IMR-90 (cell line): Measurements from ENCODE around the gene MON2. TPM values are rescaled to one million over a fixed set of nuclear protein-coding genes. Genes with fewer than 3 reads are reported as not detected.
A peak's percentile ranks its signal among the peaks of the same experiment; 100 is the strongest.

Source experiments
- ATAC-seq: fragments of 200-7000 bp; cut with Tn5 transposase; 2 replicates; pipeline ENCODE4 v1.9.1; 2020; ENCODE audit warnings: low read depth, mild to moderate bottlenecking, moderate library complexity
- BruUV-seq: library from RNA; stranded (reverse); fragments of 400-500 nt; replicated peaks from 2 replicates; lab custom pipeline; 2021; lab: Mats Ljungman, UMichigan
- CTCF ChIA-PET: fragments of 300-600 bp; formaldehyde crosslinking; extraction: SDS; loops from one replicate; lab custom pipeline; 2021; ENCODE audit warnings: antibody characterized with exemption; lab: Yijun Ruan, JAX
- POLR2A ChIA-PET: fragments of 300-600 bp; sonication (Branson Sonifier 250); formaldehyde crosslinking; loops from one replicate; lab custom pipeline; 2022; ENCODE audit warnings: antibody characterized with exemption; ENCODE audit not compliant: unreplicated experiment; lab: Charles Lee
- DNase-seq: peaks from one replicate; pipeline ENCODE4 v3.0.0; 2013
- H2AFZ ChIP-seq: replicated peaks from 2 replicates; pipeline ENCODE3; 2013; ENCODE audit warnings: low read length, mild to moderate bottlenecking; ENCODE audit not compliant: poor library complexity
- H2AK5ac ChIP-seq: 2 replicates; pipeline ENCODE4 v1.6.1; 2013; ENCODE audit warnings: low read depth, low read length, inconsistent platforms
- H2AK9ac ChIP-seq: replicated peaks from 2 replicates; pipeline ENCODE3; 2013; ENCODE audit warnings: mild to moderate bottlenecking, low read depth, low read length, moderate library complexity; ENCODE audit not compliant: poor library complexity
- H2BK120ac ChIP-seq: 2 replicates; pipeline ENCODE4 v1.6.1; 2013; ENCODE audit warnings: low read depth, low read length, inconsistent platforms
- H2BK15ac ChIP-seq: 3 replicates; pipeline ENCODE4 v1.6.1; 2013; ENCODE audit warnings: low read depth, low read length, inconsistent platforms
- H2BK20ac ChIP-seq: 2 replicates; pipeline ENCODE4 v1.6.1; 2013; ENCODE audit warnings: low read depth, mild to moderate bottlenecking, inconsistent platforms, low read length, moderate library complexity
- H2BK5ac ChIP-seq: 2 replicates; pipeline ENCODE4 v1.6.1; 2013; ENCODE audit warnings: mild to moderate bottlenecking, low read depth, low read length, inconsistent platforms; ENCODE audit not compliant: poor library complexity, severe bottlenecking
- H3K14ac ChIP-seq: replicated peaks from 2 replicates; pipeline ENCODE4 v1.6.1; 2013; ENCODE audit warnings: low read depth, low read length, inconsistent platforms
- H3K18ac ChIP-seq: 2 replicates; pipeline ENCODE4 v1.6.1; 2013; ENCODE audit warnings: low read depth, low read length, control low read depth
- H3K23ac ChIP-seq: 2 replicates; pipeline ENCODE4 v1.6.1; 2013; ENCODE audit warnings: low read depth, low read length, inconsistent platforms
- H3K27ac ChIP-seq: 2 replicates; pipeline ENCODE4 v1.5.1; 2013; ENCODE audit warnings: mild to moderate bottlenecking, control low read depth, low read length; ENCODE audit not compliant: insufficient read depth
- H3K27me3 ChIP-seq: 2 replicates; pipeline ENCODE4 v1.6.1; 2013; ENCODE audit warnings: low read length; ENCODE audit not compliant: control insufficient read depth, insufficient read depth
- H3K36me3 ChIP-seq: 2 replicates; pipeline ENCODE4 v1.6.1; 2013; ENCODE audit warnings: low read length, mixed read lengths; ENCODE audit not compliant: control insufficient read depth, insufficient read depth
- H3K4ac ChIP-seq: 2 replicates; pipeline ENCODE4 v1.6.1; 2013; ENCODE audit warnings: low read depth, low read length, inconsistent platforms
- H3K4me1 ChIP-seq: 2 replicates; pipeline ENCODE4 v1.6.1; 2013; ENCODE audit warnings: low read length, mixed read lengths; ENCODE audit not compliant: control insufficient read depth, insufficient read depth
- H3K4me2 ChIP-seq: 2 replicates; pipeline ENCODE4 v1.6.1; 2013; ENCODE audit warnings: low read depth, mild to moderate bottlenecking, control low read depth, low read length, moderate library complexity
- H3K4me3 ChIP-seq: 2 replicates; pipeline ENCODE4 v1.5.1; 2013; ENCODE audit warnings: low read depth, mild to moderate bottlenecking, control low read depth, low read length, moderate library complexity; ENCODE audit not compliant: insufficient read depth
- H3K56ac ChIP-seq: 2 replicates; pipeline ENCODE4 v1.6.1; 2013; ENCODE audit warnings: low read length, inconsistent platforms; ENCODE audit not compliant: insufficient read depth; ENCODE audit errors: extremely low read depth
- H3K79me1 ChIP-seq, 2 experiments: 2 replicates each; pipeline ENCODE4 v1.6.1; 2013; ENCODE audit warnings: low read length in 2 of 2, inconsistent platforms in 1 of 2, low read depth in 1 of 2
- H3K9ac ChIP-seq: 2 replicates; pipeline ENCODE4 v1.6.1; 2013; ENCODE audit warnings: low read depth, low read length, control low read depth
- H3K9me1 ChIP-seq: 2 replicates; pipeline ENCODE4 v1.6.1; 2013; ENCODE audit warnings: low read length, inconsistent platforms; ENCODE audit not compliant: insufficient read depth
- H3K9me3 ChIP-seq: 2 replicates; pipeline ENCODE4 v1.6.1; 2013; ENCODE audit warnings: low read length; ENCODE audit not compliant: control insufficient read depth, insufficient read depth
- H4K20me1 ChIP-seq: 2 replicates; pipeline ENCODE4 v1.6.1; 2013; ENCODE audit warnings: low read length, inconsistent platforms; ENCODE audit not compliant: insufficient read depth
- H4K5ac ChIP-seq: 2 replicates; pipeline ENCODE4 v1.6.1; 2013; ENCODE audit warnings: mild to moderate bottlenecking, low read depth, low read length, control low read depth
- H4K8ac ChIP-seq, 2 experiments: 2 replicates each; pipeline ENCODE4 v1.6.1; 2013; ENCODE audit warnings: low read depth in 2 of 2, low read length in 2 of 2, control low read depth in 1 of 2, inconsistent platforms in 1 of 2
- H4K91ac ChIP-seq: 2 replicates; pipeline ENCODE4 v1.6.1; 2013; ENCODE audit warnings: low read depth, low read length, inconsistent platforms; ENCODE audit not compliant: insufficient read depth
- CEBPB ChIP-seq: IDR thresholded peaks from 2 replicates; pipeline ENCODE4 v1.6.1; 2012; ENCODE audit warnings: low read depth, low read length, improper control_type of control experiment
- MAFK ChIP-seq: IDR thresholded peaks from 2 replicates; pipeline ENCODE4 v1.6.1; 2012; ENCODE audit warnings: low read depth, low read length, improper control_type of control experiment
- MXI1 ChIP-seq: IDR thresholded peaks from 2 replicates; pipeline ENCODE4 v1.6.1; 2012; ENCODE audit warnings: low read depth, mild to moderate bottlenecking, low read length, moderate library complexity, borderline replicate concordance
- RCOR1 ChIP-seq: IDR thresholded peaks from 2 replicates; pipeline ENCODE4 v1.6.1; 2012; ENCODE audit warnings: mild to moderate bottlenecking, low read length, improper control_type of control experiment; ENCODE audit not compliant: insufficient replicate concordance
- WGBS, 2 experiments: methylation state at CpG; one replicate each; pipeline versions ENCODE4 v1.1.5 to v1.1.7; 2013; ENCODE audit warnings: missing lambda C conversion rate in 2 of 2; ENCODE audit not compliant: insufficient read length in 1 of 2; ENCODE audit errors: extremely low coverage in 2 of 2; 5-methylcytosine and 5-hydroxymethylcytosine counted together
- dilution Hi-C: fragments of 300-500 bp; cut with HindIII; formaldehyde crosslinking; loops from one replicate; pipeline ENCODE4 v1.14.3; 2018; ENCODE audit warnings: low sequenced_read_pairs; ENCODE audit not compliant: unreplicated experiment
- in situ Hi-C: fragments of 300-500 bp; cut with MboI; formaldehyde crosslinking; loops from 3 replicates; pipeline ENCODE4 v1.14.3; 2019; ENCODE audit warnings: low sequenced_read_pairs, inconsistent platforms, mixed read lengths
- intact Hi-C: fragments of 100-400 bp; cut with micrococcal nuclease; formaldehyde crosslinking; loops from 2 replicates; pipeline ENCODE4 v1.10.0; 2022
- polyA plus RNA-seq, 3 experiments: library from polyadenylated mRNA; depleted of rRNA; stranded (reverse); fragments of >200 nt; gene quantifications; 2 replicates each; pipeline ENCODE4 v1.2.3, GENCODE V29; 2012; ENCODE audit warnings: low replicate concordance in 1 of 3
- total RNA-seq: library from RNA; depleted of rRNA; stranded (reverse); fragments of >200 nt; gene quantifications from 2 replicates; pipeline ENCODE4 v1.2.3, GENCODE V29; 2012
- TF ChIP-seq, protein P1 (sequence below): fragments of 150-350 bp; IDR thresholded peaks from 2 replicates; pipeline ENCODE4 v1.6.1; 2017; ENCODE audit warnings: mild to moderate bottlenecking, antibody characterized with exemption, low read length, low read depth

The MON2 gene
- total and polyA plus RNA-seq, 2 of the 4 experiments (the other 2 are of a cell fraction), result 13.2 to 39.3 TPM

- no peak overlapping the region for H3K14ac ChIP-seq
- in situ Hi-C loops (no loop called here), dilution Hi-C loops (no loop called here), intact Hi-C loops (loop anchor here (5.0 kb wide), 1 partner anchor 93 kb away; no protein-coding TSS in a partner anchor)
- H4K20me1 ChIP-seq, result no peaks in the 10 kb centered on the region
- no peak overlapping the region for H3K23ac ChIP-seq
- no peaks in the 10 kb centered on the region for H3K9me3 ChIP-seq
- 0 out of 2 replicates have a peak overlapping the region, but pooled peaks have one; percentile 33 for H2BK120ac ChIP-seq
- no peak overlapping the region for H3K56ac ChIP-seq
- H3K79me1 ChIP-seq, result peaks cover 5 to 11% of the 10 kb centered on the region in 2 experiments; a peak in 3 of 4 replicates
- H3K36me3 ChIP-seq, result peaks cover 10% of the 10 kb centered on the region
- H3K4me2 ChIP-seq, result peak overlapping the region; percentile 28
- DNase-seq (peak; percentile 95), ATAC-seq (peak; percentile 98)
- peak overlapping the region; percentile 73 for H2BK5ac ChIP-seq
- H4K91ac ChIP-seq, result no peak overlapping the region
- H3K27me3 ChIP-seq, result no peaks in the 10 kb centered on the region
- BruUV-seq, result no TSS peak
- H3K9me1 ChIP-seq, result peaks cover 2% of the 10 kb centered on the region; the same call in 1 of the 2 replicates
- no peak overlapping the region for H4K5ac ChIP-seq
- no peak overlapping the region for H2BK15ac ChIP-seq
- no peak overlapping the region for H2AFZ ChIP-seq
- no peak overlapping the region for H4K8ac ChIP-seq
- H2AK9ac ChIP-seq, result no peak overlapping the region
- H2AK5ac ChIP-seq, result no peak overlapping the region
- no peak overlapping the region for H3K18ac ChIP-seq
- H3K9ac ChIP-seq, result no peak overlapping the region
- no CpG with 5 or more reads among the region's 1 CpG for WGBS, 2 experiments
- peaks cover 7% of the 10 kb centered on the region for H3K4me1 ChIP-seq
- TF ChIP-seq CEBPB (0 out of 2 replicates have a peak, but pooled peaks have one; percentile 9), RCOR1 (peak; percentile 20), MXI1 (no peak), MAFK (peak; percentile 50)
- TF ChIP-seq, protein P1, sequence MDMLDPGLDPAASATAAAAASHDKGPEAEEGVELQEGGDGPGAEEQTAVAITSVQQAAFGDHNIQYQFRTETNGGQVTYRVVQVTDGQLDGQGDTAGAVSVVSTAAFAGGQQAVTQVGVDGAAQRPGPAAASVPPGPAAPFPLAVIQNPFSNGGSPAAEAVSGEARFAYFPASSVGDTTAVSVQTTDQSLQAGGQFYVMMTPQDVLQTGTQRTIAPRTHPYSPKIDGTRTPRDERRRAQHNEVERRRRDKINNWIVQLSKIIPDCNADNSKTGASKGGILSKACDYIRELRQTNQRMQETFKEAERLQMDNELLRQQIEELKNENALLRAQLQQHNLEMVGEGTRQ, result no peak
- no peak overlapping the region for H3K4me3 ChIP-seq
- no peak overlapping the region for H3K4ac ChIP-seq
- POLR2A ChIA-PET, result no interaction called here
- CTCF ChIA-PET, result no interaction called here
- no peak overlapping the region for H2BK20ac ChIP-seq
- H3K27ac ChIP-seq, result no peak overlapping the region; the same call in 1 of the 2 replicates
These were observed 64.0 kb downstream of the MON2 start for GRCh38 chr12:62530596-62530995.
